C4-2B (cell line): Measurements from ENCODE around the gene CARMIL1.
A peak's percentile ranks its signal among the peaks of the same experiment; 100 is the strongest.

Experiments
- H3K27ac ChIP-seq: fragments of 450-650 bp; 2 replicates; pipeline ENCODE4 v1.5.1; 2017
- ZFX ChIP-seq: fragments of 450-650 bp; IDR thresholded peaks from 2 replicates; pipeline ENCODE4 v1.6.1; 2017
- TF ChIP-seq, protein P1 (sequence below): fragments of 450-650 bp; conservative IDR thresholded peaks from 2 replicates; pipeline ENCODE4 v1.5.1; 2017; ENCODE audit warnings: mild to moderate bottlenecking

CARMIL1 gene

GRCh38 chr6:25627001-25627400 is 347.8 kb downstream of the CARMIL1 start:
- no peak overlapping the region for H3K27ac ChIP-seq
- TF ChIP-seq, protein P1, sequence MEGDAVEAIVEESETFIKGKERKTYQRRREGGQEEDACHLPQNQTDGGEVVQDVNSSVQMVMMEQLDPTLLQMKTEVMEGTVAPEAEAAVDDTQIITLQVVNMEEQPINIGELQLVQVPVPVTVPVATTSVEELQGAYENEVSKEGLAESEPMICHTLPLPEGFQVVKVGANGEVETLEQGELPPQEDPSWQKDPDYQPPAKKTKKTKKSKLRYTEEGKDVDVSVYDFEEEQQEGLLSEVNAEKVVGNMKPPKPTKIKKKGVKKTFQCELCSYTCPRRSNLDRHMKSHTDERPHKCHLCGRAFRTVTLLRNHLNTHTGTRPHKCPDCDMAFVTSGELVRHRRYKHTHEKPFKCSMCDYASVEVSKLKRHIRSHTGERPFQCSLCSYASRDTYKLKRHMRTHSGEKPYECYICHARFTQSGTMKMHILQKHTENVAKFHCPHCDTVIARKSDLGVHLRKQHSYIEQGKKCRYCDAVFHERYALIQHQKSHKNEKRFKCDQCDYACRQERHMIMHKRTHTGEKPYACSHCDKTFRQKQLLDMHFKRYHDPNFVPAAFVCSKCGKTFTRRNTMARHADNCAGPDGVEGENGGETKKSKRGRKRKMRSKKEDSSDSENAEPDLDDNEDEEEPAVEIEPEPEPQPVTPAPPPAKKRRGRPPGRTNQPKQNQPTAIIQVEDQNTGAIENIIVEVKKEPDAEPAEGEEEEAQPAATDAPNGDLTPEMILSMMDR: no peak
- no peak for TF ChIP-seq ZFX

DNA sequence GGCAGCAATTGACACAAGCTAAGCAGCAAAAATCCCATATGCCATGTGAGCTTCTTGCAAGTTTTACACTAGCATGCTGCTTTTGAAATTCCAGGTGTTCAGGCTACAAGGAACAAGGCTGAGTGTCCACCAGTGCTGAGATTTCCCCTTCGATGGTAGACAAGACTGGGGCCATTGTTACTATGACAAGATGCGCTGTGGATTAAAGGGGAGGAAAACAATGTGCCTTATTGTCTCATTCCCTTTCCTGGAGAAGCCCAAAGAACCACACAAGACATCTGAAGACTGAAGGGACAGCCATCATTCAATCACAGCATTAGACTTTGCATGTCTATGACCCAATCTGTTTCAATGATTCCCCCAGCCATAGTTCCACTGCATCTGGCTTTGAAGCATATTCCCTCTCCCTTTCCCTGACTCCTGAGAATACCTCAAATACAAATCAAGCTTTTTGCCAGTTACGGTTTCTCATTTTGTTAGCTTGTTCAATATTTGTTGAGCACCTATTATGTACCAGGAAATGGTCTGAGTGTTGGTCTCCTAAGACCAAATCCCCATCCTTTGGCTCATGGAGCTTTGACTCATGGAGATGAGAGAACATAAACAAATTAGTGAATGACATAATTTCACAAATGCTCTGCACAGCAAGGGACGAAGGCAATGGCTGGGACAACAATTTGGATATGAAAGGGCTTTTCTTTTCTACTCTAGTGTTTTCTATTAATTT is 349.5 kb downstream of the CARMIL1 start:
- TF ChIP-seq, protein P1: no peak
- TF ChIP-seq ZFX: no peak
- no peak overlapping the region for H3K27ac ChIP-seq

- TF ChIP-seq ZFX: no peak
- TF ChIP-seq, protein P1: no peak
- no peak overlapping the region for H3K27ac ChIP-seq
These were observed 350.0 kb downstream of the CARMIL1 start for GRCh38 chr6:25629198-25629576.

GRCh38 chr6:25630508-25631278 is 351.5 kb downstream of the CARMIL1 start:
- TF ChIP-seq, protein P1: no peak
- no peak for TF ChIP-seq ZFX
- no peak overlapping the region for H3K27ac ChIP-seq

- TF ChIP-seq ZFX: no peak
- TF ChIP-seq, protein P1: no peak
- H3K27ac ChIP-seq: no peak overlapping the region
These were observed 356.7 kb downstream of the CARMIL1 start for GRCh38 chr6:25635886-25636317.

DNA sequence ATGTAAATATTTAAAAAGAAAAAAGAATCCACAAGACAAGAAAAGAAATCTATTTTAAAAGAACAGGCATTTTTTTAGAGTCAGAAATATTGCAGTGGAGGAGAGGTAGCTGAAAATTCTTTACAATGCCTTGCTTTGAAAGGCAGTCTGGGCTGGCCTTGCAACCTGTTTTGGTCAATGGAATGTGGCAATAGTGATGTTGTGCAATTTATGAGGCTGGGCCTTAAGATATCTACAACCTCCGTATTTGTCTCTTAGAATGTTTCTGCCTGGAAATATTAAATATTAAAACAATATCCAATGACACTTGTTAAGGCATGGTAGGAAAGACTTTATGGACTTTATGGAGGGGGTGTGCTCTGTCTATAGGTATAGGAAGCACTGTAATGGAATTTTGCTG is 358.0 kb downstream of the CARMIL1 start:
- no peak overlapping the region for H3K27ac ChIP-seq

DNA sequence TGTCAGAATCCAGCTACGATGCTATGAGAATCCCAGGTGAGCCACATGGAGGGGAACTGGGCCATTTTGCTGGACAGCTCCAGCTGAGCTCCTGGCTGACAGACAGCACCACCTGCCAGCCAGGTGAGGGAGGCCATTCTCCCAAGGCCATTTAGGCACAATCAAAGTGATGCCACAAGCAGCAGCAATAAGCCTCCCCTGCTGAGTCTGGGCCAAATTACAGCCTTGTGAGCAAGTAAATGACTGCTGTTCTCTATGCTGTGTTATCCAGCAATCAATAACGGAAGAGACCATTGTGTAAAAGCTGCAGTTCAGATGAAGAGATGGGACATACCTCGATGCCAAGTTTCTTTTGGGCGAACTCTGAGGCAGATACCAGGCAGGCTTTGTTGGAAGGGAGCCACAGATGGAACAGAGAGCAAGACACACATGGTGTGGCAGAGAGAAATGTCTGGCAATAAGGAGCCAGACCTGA is 358.8 kb downstream of the CARMIL1 start:
- no peak overlapping the region for H3K27ac ChIP-seq
- no peak for TF ChIP-seq ZFX
- TF ChIP-seq, protein P1: peak; percentile 50

More for the DNA sequence above, 358.0 kb downstream of the CARMIL1 start:
- no peak for TF ChIP-seq ZFX
- TF ChIP-seq, protein P1: no peak
